Epithelial cell of esophagus (primary cell): ENCODE data around the gene CPT1B.

Experiments used
- DNase-seq: peaks from one replicate; pipeline ENCODE4 v3.0.0; 2010; ENCODE audit warnings: low read depth
- H3K4me3 ChIP-seq: 2 replicates; pipeline ENCODE4 v1.5.1; 2011; ENCODE audit warnings: mild to moderate bottlenecking, low read length, control low read depth
- CTCF ChIP-seq: IDR thresholded peaks from 2 replicates; pipeline ENCODE4 v1.5.1; 2011; ENCODE audit warnings: low read depth, mild to moderate bottlenecking, low read length, control low read depth, inconsistent platforms; ENCODE audit not compliant: insufficient read depth; ENCODE audit errors: missing control alignments

Gene CPT1B

GRCh38 chr22:50568626-50569025 is 9.6 kb downstream of the CPT1B start:
- no peak for TF ChIP-seq CTCF
- DNase-seq = peak; percentile 69
- no peak overlapping the region for H3K4me3 ChIP-seq

GRCh38 chr22:50567721-50568252 is 10.4 kb downstream of the CPT1B start:
- H3K4me3 ChIP-seq = no peak overlapping the region
- no peak for TF ChIP-seq CTCF
- DNase-seq = no peak

GRCh38 chr22:50564289-50564688 is 13.9 kb downstream of the CPT1B start:
- no peak for DNase-seq
- H3K4me3 ChIP-seq = no peak overlapping the region
- no peak for TF ChIP-seq CTCF

- H3K4me3 ChIP-seq = peak overlapping the region; percentile 66
- no peak for DNase-seq
- TF ChIP-seq CTCF = no peak
Observed at GRCh38 chr22:50563413-50564160, 14.6 kb downstream of the CPT1B start.

- DNase-seq = peak; percentile 95
- TF ChIP-seq CTCF = peak; percentile 64
- peak within 1 kb of the TSS; percentile 66 for H3K4me3 ChIP-seq
Observed at GRCh38 chr22:50562523-50563412, 15.5 kb downstream of the CPT1B start, which contains the start of gene SYCE3. Gene SYCE3 (minus strand): TSS chr22:50562919. CDS start chr22:50556405, 6,514 bp downstream.

- no peak for TF ChIP-seq CTCF
- no peak overlapping the region for H3K4me3 ChIP-seq
- no peak for DNase-seq
Observed at GRCh38 chr22:50561401-50562358, 16.5 kb downstream of the CPT1B start.
